ENCODE data around the gene NCKIPSD. TPM values are rescaled to one million over a fixed set of nuclear protein-coding genes. Genes with fewer than 3 reads are reported as not detected.

The NCKIPSD gene
- total RNA-seq, 1 experiment from 2014 or later, result 25.5 TPM

- Histone ChIP-seq H3K4me3 (ENCODE audit: low read length) (no peak overlapping the region), H3K27ac (ENCODE audit: low read length) (no peak overlapping the region), H3K9ac (ENCODE audit: low read length) (no peak overlapping the region), H2AFZ (ENCODE audit: low read length) (no peak overlapping the region), H3K36me3 (ENCODE audit: insufficient read depth, low read length) (peaks cover 26% of the 10 kb centered on the region), H3K4me2 (ENCODE audit: low read depth, low read length, poor library complexity, severe bottlenecking) (no peak overlapping the region), H3K9me2 (replicated peaks; ENCODE audit: insufficient read depth, low read length) (no peaks in the 10 kb centered on the region), H3K4me1 (ENCODE audit: low read length) (peaks cover 21% of the 10 kb centered on the region), H3K27me3 (ENCODE audit: low read length) (no peaks in the 10 kb centered on the region), H4K20me1 (ENCODE audit: insufficient read depth, low read depth, low read length) (no peaks in the 10 kb centered on the region), H3K9me3 (ENCODE audit: low read length) (no peaks in the 10 kb centered on the region), H3K79me2 (ENCODE audit: low read length) (peaks cover 21% of the 10 kb centered on the region)
- DNase-seq, result peak; percentile 67
Measured at GRCh38 chr3:48679411-48680391, 6.0 kb downstream of the NCKIPSD start.

DNA sequence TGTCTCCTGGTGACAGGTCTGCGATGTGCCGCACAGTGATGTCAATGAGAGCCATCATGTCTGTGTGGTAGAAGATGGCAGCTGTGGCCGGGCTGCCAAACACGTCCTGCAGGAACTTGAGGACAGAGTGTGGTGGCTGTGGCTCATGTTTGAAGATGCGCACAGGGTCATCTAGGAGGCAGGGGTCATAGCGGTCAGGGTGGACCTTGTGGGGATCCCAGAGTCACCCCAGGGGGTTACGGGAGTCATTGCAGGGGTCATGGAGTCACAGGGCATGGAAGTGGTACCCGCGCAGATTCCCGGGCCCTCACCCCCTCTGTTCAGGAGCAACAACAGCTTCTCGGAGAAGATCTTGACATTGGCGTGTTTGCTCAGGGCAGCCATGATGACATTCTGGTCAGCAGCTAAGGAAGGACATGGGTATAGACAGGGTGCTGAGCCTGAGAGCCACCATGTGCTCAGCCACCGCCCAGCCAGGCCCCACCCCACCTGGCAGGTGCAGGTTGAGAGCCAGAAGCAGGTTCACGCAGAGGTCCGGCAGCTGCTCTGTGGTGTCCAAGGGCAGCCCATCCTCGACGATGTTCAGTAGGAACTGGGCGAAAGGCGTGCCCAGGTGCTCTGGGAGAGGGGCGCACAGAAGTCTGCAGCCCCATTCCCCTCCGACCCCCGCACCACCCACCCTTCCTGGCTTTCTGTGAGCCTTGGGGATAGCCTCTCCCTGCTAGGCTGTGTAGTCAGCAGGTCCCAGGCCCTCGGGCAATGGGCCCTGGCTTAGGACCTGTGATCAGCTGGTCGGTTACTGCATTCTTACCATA lies 6.9 kb downstream of the NCKIPSD start:
- Histone ChIP-seq H4K20me1 (ENCODE audit: insufficient read depth, low read depth, low read length) (no peaks in the 10 kb centered on the region), H3K27me3 (ENCODE audit: low read length) (no peaks in the 10 kb centered on the region), H2AFZ (ENCODE audit: low read length) (no peak overlapping the region), H3K9me3 (ENCODE audit: low read length) (no peaks in the 10 kb centered on the region), H3K9me2 (replicated peaks; ENCODE audit: insufficient read depth, low read length) (no peaks in the 10 kb centered on the region), H3K27ac (ENCODE audit: low read length) (no peak overlapping the region), H3K4me1 (ENCODE audit: low read length) (peaks cover 11% of the 10 kb centered on the region), H3K4me3 (ENCODE audit: low read length) (no peak overlapping the region), H3K79me2 (ENCODE audit: low read length) (peaks cover 12% of the 10 kb centered on the region), H3K9ac (ENCODE audit: low read length) (no peak overlapping the region), H3K4me2 (ENCODE audit: low read depth, low read length, poor library complexity, severe bottlenecking) (no peak overlapping the region), H3K36me3 (ENCODE audit: insufficient read depth, low read length) (peaks cover 26% of the 10 kb centered on the region)
- DNase-seq, result no peak

GRCh38 chr3:48678056-48678455 lies 7.7 kb downstream of the NCKIPSD start:
- Histone ChIP-seq H4K20me1 (ENCODE audit: insufficient read depth, low read depth, low read length) (no peaks in the 10 kb centered on the region), H3K79me2 (ENCODE audit: low read length) (peaks cover 5% of the 10 kb centered on the region), H3K9me3 (ENCODE audit: low read length) (no peaks in the 10 kb centered on the region), H3K9me2 (replicated peaks; ENCODE audit: insufficient read depth, low read length) (no peaks in the 10 kb centered on the region), H3K9ac (ENCODE audit: low read length) (no peak overlapping the region), H3K36me3 (ENCODE audit: insufficient read depth, low read length) (peaks cover 26% of the 10 kb centered on the region), H2AFZ (ENCODE audit: low read length) (no peak overlapping the region), H3K4me2 (ENCODE audit: low read depth, low read length, poor library complexity, severe bottlenecking) (no peak overlapping the region), H3K4me1 (ENCODE audit: low read length) (peaks cover 7% of the 10 kb centered on the region), H3K27me3 (ENCODE audit: low read length) (no peaks in the 10 kb centered on the region), H3K4me3 (ENCODE audit: low read length) (no peak overlapping the region), H3K27ac (ENCODE audit: low read length) (no peak overlapping the region)
- DNase-seq, result no peak

GRCh38 chr3:48674505-48674904 lies 11.2 kb downstream of the NCKIPSD start:
- Histone ChIP-seq H3K4me3 (ENCODE audit: low read length) (no peak overlapping the region), H3K9me3 (ENCODE audit: low read length) (no peaks in the 10 kb centered on the region), H3K36me3 (ENCODE audit: insufficient read depth, low read length) (peaks cover 19% of the 10 kb centered on the region), H3K4me2 (ENCODE audit: low read depth, low read length, poor library complexity, severe bottlenecking) (no peak overlapping the region), H3K27ac (ENCODE audit: low read length) (no peak overlapping the region), H3K9ac (ENCODE audit: low read length) (no peak overlapping the region), H4K20me1 (ENCODE audit: insufficient read depth, low read depth, low read length) (no peaks in the 10 kb centered on the region), H2AFZ (ENCODE audit: low read length) (no peak overlapping the region), H3K27me3 (ENCODE audit: low read length) (no peaks in the 10 kb centered on the region), H3K79me2 (ENCODE audit: low read length) (no peaks in the 10 kb centered on the region), H3K4me1 (ENCODE audit: low read length) (no peaks in the 10 kb centered on the region), H3K9me2 (replicated peaks; ENCODE audit: insufficient read depth, low read length) (no peaks in the 10 kb centered on the region)
- DNase-seq, result no peak

- H3K9me3 ChIP-seq (ENCODE audit: low read length), result no peaks in the 10 kb centered on the region
- no peak overlapping the region for H3K27ac ChIP-seq (ENCODE audit: low read length)
- H3K9ac ChIP-seq (ENCODE audit: low read length), result no peak overlapping the region
- H2AFZ ChIP-seq (ENCODE audit: low read length), result no peak overlapping the region
- no peaks in the 10 kb centered on the region for H3K4me1 ChIP-seq (ENCODE audit: low read length)
- no peaks in the 10 kb centered on the region for H3K27me3 ChIP-seq (ENCODE audit: low read length)
- H3K4me2 ChIP-seq (ENCODE audit: low read depth, low read length, poor library complexity, severe bottlenecking), result no peak overlapping the region
- H4K20me1 ChIP-seq (ENCODE audit: insufficient read depth, low read depth, low read length), result no peaks in the 10 kb centered on the region
- no peaks in the 10 kb centered on the region for H3K79me2 ChIP-seq (ENCODE audit: low read length)
- H3K9me2 ChIP-seq (replicated peaks; ENCODE audit: insufficient read depth, low read length), result no peaks in the 10 kb centered on the region
- H3K4me3 ChIP-seq (ENCODE audit: low read length), result no peak overlapping the region
- peaks cover 16% of the 10 kb centered on the region for H3K36me3 ChIP-seq (ENCODE audit: insufficient read depth, low read length)
- no peak for DNase-seq
Measured at GRCh38 chr3:48672522-48672921, 13.2 kb downstream of the NCKIPSD start.

GRCh38 chr3:48664929-48665328 lies 20.8 kb downstream of the NCKIPSD start:
- no peaks in the 10 kb centered on the region for H4K20me1 ChIP-seq (ENCODE audit: insufficient read depth, low read depth, low read length)
- no peak overlapping the region for H3K9ac ChIP-seq (ENCODE audit: low read length)
- no peak overlapping the region for H3K4me3 ChIP-seq (ENCODE audit: low read length)
- no peak overlapping the region for H3K4me2 ChIP-seq (ENCODE audit: low read depth, low read length, poor library complexity, severe bottlenecking)
- H3K27me3 ChIP-seq (ENCODE audit: low read length), result no peaks in the 10 kb centered on the region
- H3K9me3 ChIP-seq (ENCODE audit: low read length), result no peaks in the 10 kb centered on the region
- H3K79me2 ChIP-seq (ENCODE audit: low read length), result no peaks in the 10 kb centered on the region
- no peak overlapping the region for H3K27ac ChIP-seq (ENCODE audit: low read length)
- no peak for DNase-seq
- no peaks in the 10 kb centered on the region for H3K9me2 ChIP-seq (replicated peaks; ENCODE audit: insufficient read depth, low read length)
- H3K4me1 ChIP-seq (ENCODE audit: low read length), result no peaks in the 10 kb centered on the region
- H3K36me3 ChIP-seq (ENCODE audit: insufficient read depth, low read length), result peaks cover 3% of the 10 kb centered on the region; the same call in 1 of the 2 replicates
- H2AFZ ChIP-seq (ENCODE audit: low read length), result no peak overlapping the region

- Histone ChIP-seq H3K4me3 (ENCODE audit: low read length) (no peak overlapping the region), H2AFZ (ENCODE audit: low read length) (no peak overlapping the region), H3K9ac (ENCODE audit: low read length) (no peak overlapping the region), H4K20me1 (ENCODE audit: insufficient read depth, low read depth, low read length) (no peaks in the 10 kb centered on the region), H3K27ac (ENCODE audit: low read length) (no peak overlapping the region), H3K4me1 (ENCODE audit: low read length) (no peaks in the 10 kb centered on the region), H3K4me2 (ENCODE audit: low read depth, low read length, poor library complexity, severe bottlenecking) (no peak overlapping the region), H3K9me2 (replicated peaks; ENCODE audit: insufficient read depth, low read length) (no peaks in the 10 kb centered on the region), H3K27me3 (ENCODE audit: low read length) (no peaks in the 10 kb centered on the region), H3K36me3 (ENCODE audit: insufficient read depth, low read length) (peaks cover 3% of the 10 kb centered on the region; the same call in 1 of the 2 replicates), H3K9me3 (ENCODE audit: low read length) (no peaks in the 10 kb centered on the region), H3K79me2 (ENCODE audit: low read length) (no peaks in the 10 kb centered on the region)
- no peak for DNase-seq
Measured at GRCh38 chr3:48664313-48664644, 21.4 kb downstream of the NCKIPSD start.
